Retinal pigment epithelial cell (primary cell): Measurements from ENCODE around the gene BCL2.

ENCODE experiments used
- DNase-seq: peaks from one replicate; pipeline ENCODE4 v3.0.0-alpha.2; 2010; ENCODE audit warnings: low read depth
- H3K4me3 ChIP-seq: 2 replicates; pipeline ENCODE4 v1.5.1; 2011; ENCODE audit warnings: mild to moderate bottlenecking, low read length, control low read depth, moderate library complexity
- CTCF ChIP-seq: conservative IDR thresholded peaks from 2 replicates; pipeline ENCODE4 v1.5.1; 2011; ENCODE audit warnings: low read depth, low read length, control low read depth, inconsistent platforms

The BCL2 gene

GRCh38 chr18:63313396-63313917 lies 6.1 kb downstream of the BCL2 start:
- H3K4me3 ChIP-seq, result no peak overlapping the region
- no peak for TF ChIP-seq CTCF
- DNase-seq, result no peak

GRCh38 chr18:63312737-63313395 lies 6.7 kb downstream of the BCL2 start:
- no peak for TF ChIP-seq CTCF
- no peak overlapping the region for H3K4me3 ChIP-seq
- DNase-seq, result no peak

- TF ChIP-seq CTCF, result no peak
- no peak for DNase-seq
- no peak overlapping the region for H3K4me3 ChIP-seq
These were observed 7.6 kb downstream of the BCL2 start for GRCh38 chr18:63312019-63312409.

DNA sequence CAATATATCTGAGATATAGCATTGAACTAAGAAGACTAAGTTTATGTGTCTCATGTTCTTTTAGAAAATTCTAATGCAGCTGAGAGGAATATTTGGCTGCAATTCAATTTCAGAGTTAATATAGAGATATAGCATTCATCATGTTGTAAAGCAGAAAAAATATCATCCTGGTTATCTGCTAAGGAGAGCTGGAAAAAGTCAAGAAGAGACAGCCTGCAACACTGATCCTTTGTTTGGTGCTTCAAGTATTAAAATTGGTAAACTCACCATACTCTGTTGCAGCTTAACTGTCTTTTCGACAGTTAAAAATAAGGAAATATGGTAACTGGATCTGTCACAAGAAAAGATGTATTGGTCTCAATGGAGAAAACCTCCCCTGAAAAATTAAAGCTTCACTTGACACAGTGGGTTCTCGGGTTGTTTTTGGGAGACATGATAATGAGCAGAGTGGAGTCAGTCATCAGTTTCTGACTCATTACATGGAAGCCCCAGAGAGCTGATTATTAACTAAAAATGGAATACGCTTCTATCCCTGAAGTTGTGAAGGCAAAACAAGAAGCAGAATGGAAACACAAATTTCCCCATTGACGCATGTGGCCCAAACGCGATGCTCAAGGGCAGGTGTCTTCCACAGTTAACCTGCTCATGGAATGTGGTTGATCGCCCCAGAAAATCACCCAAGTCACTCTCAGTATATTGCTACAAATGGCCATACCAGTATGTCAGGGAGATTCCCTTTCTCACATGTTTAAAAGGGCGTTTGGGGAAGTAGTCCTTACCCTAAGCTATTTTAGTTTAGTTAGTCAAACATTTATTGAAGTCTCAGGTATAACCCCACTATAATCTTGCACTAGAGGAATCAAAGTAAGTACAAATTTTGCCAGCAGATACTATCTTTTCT lies 8.2 kb downstream of the BCL2 start:
- no peak for DNase-seq
- H3K4me3 ChIP-seq, result no peak overlapping the region
- TF ChIP-seq CTCF, result no peak

- H3K4me3 ChIP-seq, result no peak overlapping the region
- DNase-seq, result no peak
- no peak for TF ChIP-seq CTCF
These were observed 10.1 kb downstream of the BCL2 start for GRCh38 chr18:63309422-63309821.

- DNase-seq, result no peak
- no peak for TF ChIP-seq CTCF
These were observed 11.9 kb downstream of the BCL2 start for GRCh38 chr18:63307551-63308200.

More at GRCh38 chr18:63307551-63308200, 11.9 kb downstream of the BCL2 start:
- H3K4me3 ChIP-seq, result no peak overlapping the region
